ENCODE results near the gene TTLL9.

The TTLL9 gene

GRCh38 chr20:31989030-31989645, 118.7 kb downstream of the TTLL9 start:
- H3K9ac ChIP-seq (ENCODE audit: insufficient read length) = no peak overlapping the region
- no peak for DNase-seq (ENCODE audit: low read depth, low spot score)
- no peaks in the 10 kb centered on the region for H3K36me3 ChIP-seq (ENCODE audit: insufficient read depth, low read length)
- H3K27ac ChIP-seq = no peak overlapping the region
- no peaks in the 10 kb centered on the region for H3K9me3 ChIP-seq (ENCODE audit: low read depth, low read length)
- TF ChIP-seq FOXP2 (optimal IDR thresholded peaks at IDR 0.05; ENCODE audit: control extremely low read depth, extremely low read length, insufficient read depth) (no peak), POLR2AphosphoS5 (IDR thresholded peaks at IDR 0.05; ENCODE audit: borderline replicate concordance, low read depth, low read length) (no peak), EZH2 (IDR thresholded peaks at IDR 0.05) (no peak)
- no peak overlapping the region for H3K4me3 ChIP-seq

- H3K9me3 ChIP-seq (ENCODE audit: low read depth, low read length) = no peaks in the 10 kb centered on the region
- no peak for TF ChIP-seq POLR2AphosphoS5 (IDR thresholded peaks at IDR 0.05; ENCODE audit: borderline replicate concordance, low read depth, low read length)
- TF ChIP-seq EZH2 (IDR thresholded peaks at IDR 0.05) = no peak
- no peak for TF ChIP-seq FOXP2 (optimal IDR thresholded peaks at IDR 0.05; ENCODE audit: control extremely low read depth, extremely low read length, insufficient read depth)
- no peaks in the 10 kb centered on the region for H3K36me3 ChIP-seq (ENCODE audit: insufficient read depth, low read length)
- no peak overlapping the region for H3K4me3 ChIP-seq
- H3K9ac ChIP-seq (ENCODE audit: insufficient read length) = no peak overlapping the region
- no peak for DNase-seq (ENCODE audit: low read depth, low spot score)
- H3K27ac ChIP-seq = no peak overlapping the region
Measured at GRCh38 chr20:31990641-31991338, 120.4 kb downstream of the TTLL9 start.

- no peaks in the 10 kb centered on the region for H3K9me3 ChIP-seq (ENCODE audit: low read depth, low read length)
- no peak overlapping the region for H3K27ac ChIP-seq
- TF ChIP-seq FOXP2 (optimal IDR thresholded peaks at IDR 0.05; ENCODE audit: control extremely low read depth, extremely low read length, insufficient read depth) (no peak), POLR2AphosphoS5 (IDR thresholded peaks at IDR 0.05; ENCODE audit: borderline replicate concordance, low read depth, low read length) (no peak), EZH2 (IDR thresholded peaks at IDR 0.05) (no peak)
- H3K36me3 ChIP-seq (ENCODE audit: insufficient read depth, low read length) = no peaks in the 10 kb centered on the region
- no peak for DNase-seq (ENCODE audit: low read depth, low spot score)
- no peak overlapping the region for H3K4me3 ChIP-seq
- no peak overlapping the region for H3K9ac ChIP-seq (ENCODE audit: insufficient read length)
Measured at GRCh38 chr20:31991339-31991705, 120.9 kb downstream of the TTLL9 start.

GRCh38 chr20:31992086-31992485, 121.7 kb downstream of the TTLL9 start:
- no peak for DNase-seq (ENCODE audit: low read depth, low spot score)
- TF ChIP-seq FOXP2 (optimal IDR thresholded peaks at IDR 0.05; ENCODE audit: control extremely low read depth, extremely low read length, insufficient read depth) (no peak), EZH2 (IDR thresholded peaks at IDR 0.05) (no peak), POLR2AphosphoS5 (IDR thresholded peaks at IDR 0.05; ENCODE audit: borderline replicate concordance, low read depth, low read length) (no peak)
- Histone ChIP-seq H3K36me3 (ENCODE audit: insufficient read depth, low read length) (no peaks in the 10 kb centered on the region), H3K4me3 (no peak overlapping the region), H3K27ac (no peak overlapping the region), H3K9me3 (ENCODE audit: low read depth, low read length) (no peaks in the 10 kb centered on the region), H3K9ac (ENCODE audit: insufficient read length) (no peak overlapping the region)

All from SK-N-MC (cell line).